Measurements from ENCODE around the gene AQP10.
"Not testable (repeated sequence)": the region's sequence is repeated elsewhere in the genome, so short reads cannot be mapped to it uniquely, and the experiment has no call there.

Gene AQP10

DNA sequence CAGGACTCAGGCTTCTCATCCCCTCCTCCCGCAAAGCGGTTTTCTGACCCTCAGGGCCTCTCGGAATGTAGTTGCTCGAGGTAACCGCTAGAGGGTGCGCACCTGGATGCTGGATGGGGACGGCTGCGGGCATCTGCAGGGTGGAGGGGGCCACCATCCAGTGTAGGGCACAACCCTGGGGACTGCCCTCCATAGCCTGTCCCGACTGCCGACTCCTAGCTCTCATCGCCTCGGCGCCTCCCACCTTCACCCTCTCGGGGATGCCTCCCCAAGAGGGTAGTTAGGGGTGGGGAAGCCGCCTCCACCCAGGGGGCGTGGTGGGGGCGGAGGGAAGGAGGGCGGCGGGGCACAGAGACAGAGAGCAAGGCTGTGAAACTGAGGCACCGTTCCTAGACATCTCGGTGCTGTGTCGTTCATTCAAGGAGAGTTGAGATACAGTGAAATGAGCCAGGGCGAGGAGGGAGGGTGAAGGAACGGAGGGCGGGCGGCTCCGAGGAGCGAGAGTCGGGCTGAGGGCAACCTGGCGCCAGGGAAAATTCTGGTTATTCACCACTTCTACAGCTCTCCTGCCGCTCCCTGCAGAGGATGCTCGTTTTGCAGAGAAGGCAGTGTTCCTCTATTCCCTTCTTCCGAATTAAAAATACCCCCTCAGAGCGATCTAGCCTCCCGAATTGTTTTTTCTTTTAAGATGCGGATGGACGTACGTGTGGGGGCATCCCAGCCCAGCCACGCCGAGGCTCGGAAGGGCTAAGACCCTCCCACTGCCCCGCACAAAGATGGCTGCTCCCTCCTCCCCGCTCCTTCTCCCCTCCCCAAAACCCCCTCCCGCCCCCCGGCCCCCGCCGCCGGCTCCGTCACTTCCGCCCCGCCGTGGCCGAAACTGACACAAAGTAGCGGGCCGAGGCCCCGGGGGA, 4.0 kb downstream of the AQP10 start, which contains the start of gene ATP8B2:
Gene ATP8B2 (plus strand): TSS at position 857 of the 914 bp plus-strand sequence. CDS start 2,617 bp downstream, outside the sequence.
- DNase-seq, result peak; percentile 80

DNA sequence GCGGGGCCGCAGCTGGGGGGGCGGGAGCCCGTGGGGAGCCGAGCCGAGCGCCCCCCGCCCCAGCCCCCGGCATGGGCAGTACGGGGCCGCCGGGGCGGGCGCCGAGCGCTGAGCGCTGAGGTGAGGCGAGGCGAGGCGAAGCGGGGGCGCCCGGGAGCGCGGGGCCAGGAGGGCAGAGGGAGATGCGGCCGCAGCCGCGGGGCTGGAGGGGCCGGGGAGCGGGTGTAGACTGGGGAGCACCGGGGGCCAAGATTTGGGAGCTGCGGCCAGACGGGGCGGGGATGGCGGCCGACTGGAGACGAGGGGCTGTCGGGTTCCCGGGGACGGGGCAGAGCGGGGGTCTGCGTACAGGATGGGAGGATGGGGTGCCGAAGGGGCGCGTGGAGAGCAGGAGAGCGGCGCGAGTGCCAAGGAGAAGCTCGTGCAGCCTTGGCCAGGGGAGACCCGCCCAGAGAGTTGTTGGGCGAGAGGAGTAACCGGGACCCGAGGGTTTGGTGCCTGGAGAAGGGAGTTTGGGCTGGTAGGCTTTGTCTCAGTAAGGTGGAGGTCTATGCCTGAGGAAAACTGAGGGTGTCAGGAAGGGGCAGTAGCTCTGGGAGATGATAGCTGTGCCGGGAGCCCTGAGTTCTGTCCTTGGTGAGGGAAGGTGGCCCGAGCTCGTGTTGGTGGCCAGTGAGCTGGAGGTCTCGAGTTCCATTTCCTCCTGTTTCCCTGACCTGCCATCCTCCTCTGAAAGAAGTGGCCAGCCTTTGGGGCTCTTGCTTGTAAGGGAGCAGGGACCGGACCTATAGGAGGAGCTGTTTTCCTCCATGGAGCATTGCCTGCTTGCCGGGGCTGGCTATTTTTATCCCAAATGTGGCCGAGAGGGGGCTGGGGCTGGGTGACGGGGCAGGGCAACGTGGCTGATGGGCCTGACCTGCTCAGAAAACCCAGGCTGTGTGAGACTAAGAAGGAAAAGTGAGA, 5.0 kb downstream of the AQP10 start:
- DNase-seq, result peak; percentile 36

DNA sequence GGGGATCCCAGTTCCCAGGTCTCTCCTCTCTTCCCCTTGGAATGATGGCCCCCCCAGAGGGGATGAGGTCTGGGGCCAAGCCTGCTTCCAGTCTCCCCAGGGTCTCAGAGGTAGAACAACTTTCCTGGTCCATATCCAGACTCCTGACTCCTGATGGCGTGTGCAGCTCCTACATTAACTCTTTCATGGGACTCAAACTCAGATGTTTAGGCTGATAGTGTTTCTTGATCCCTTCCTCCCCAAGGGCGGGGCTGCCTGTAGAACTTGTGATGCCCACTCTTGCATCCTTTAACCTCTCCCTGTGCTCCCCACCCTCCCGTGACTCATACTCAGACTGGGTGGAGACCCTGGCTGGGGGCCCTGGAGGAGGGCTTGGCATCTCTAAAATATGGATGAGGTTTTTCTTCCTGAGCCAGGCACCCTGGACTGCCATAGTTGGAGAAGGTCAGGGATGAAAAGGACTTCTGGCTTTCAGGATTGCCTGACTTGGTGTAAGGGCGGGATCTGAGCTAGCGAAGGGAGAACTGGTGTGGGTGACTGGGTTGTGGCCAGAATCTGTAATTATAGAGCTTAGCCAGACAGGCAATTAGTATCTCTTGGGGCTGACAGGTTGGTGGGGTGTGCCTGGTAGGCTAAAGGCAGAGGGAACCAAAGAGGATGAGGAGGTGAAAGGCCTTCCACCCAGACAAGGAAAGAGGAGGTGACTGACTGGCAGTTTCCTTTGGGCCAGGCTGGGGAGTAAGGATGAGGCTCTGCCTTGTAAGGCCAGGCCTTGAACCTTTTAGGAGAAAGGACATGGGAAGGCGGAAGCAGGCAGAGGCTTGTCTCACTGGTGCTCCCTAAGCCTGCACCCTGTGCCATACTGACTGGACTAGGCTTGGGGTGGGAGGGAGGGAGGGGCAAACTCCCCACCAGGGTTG, 5.9 kb downstream of the AQP10 start:
- no peak for DNase-seq

DNA sequence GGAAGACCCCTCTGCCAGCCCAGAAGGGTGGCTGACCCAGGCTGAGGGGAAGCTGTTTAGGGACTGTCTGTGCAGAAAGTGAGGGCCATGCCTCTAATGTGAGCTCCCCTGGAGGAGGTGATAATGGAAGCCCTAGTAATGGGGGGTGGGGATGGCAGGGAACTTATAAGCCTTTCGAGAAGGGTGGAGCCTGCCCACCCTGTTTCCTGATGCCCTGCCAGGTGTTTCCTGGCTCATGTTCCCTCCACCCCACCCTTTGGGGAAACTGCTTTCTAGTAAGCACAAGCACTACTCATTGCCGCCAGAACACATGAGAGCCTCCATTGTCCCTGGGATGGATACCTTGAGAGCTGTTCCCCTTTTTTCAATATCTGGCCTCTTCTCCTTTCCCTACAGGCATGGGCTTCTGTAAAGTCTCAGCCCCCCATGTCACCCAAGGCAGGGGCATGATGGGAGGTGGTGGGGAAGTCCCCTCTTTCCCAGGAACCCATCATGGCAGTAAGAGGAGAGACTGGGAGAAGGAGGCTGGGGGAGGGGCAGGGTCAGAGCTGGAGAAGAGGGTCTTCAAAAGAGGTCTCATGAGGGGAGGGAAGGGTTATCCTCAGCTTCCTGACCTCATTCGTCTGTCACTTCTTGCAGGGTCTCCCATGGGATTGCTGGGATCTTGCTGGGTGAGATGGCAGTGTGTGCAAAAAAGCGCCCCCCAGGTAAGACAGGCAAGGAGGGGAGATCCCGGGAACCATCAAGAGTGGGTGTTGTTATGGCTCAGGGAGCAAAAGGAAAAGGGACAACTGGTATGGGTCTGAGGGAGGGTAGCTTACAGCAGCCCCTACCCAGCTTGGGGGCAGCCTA, 6.8 kb downstream of the AQP10 start:
- DNase-seq, result peak; percentile 57

DNA sequence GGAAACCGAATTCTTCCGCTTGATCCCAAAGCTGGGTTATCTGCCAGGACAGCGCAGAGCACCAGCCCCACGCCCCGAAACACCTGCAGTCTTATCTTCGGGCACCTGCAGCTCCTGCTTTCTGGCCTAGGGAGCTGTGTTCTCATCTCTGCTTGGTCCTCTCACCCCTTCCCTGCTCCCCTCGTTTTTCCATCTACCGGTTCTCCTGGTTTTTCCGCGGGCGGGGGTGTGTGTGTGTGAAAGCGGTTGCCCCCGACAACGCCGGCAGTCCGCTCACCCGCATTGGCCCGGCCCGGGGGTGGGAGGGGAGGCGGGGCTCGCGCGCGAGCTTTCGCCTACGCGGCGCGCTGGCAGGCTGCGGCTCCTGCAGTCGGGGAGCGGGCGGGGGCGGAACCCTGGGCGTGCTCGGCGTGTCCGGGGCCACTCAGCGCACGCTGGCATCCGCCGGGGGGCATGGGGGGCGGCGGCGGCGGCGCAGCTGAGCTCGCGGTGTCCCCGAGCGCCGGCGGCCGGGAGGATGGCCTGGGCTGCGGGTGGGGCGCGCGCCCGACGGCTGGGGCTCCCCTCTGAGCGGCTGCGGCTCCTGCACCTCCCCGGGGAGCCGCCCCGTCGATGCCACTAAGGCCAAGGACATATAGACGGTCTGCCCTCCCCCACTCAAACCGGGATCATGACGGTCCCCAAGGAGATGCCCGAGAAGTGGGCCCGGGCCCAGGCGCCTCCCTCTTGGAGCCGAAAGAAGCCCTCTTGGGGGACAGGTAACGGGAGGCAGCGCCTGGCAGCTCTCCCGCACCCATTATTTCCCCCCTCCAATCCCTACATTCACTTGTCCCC, 7.6 kb downstream of the AQP10 start:
- DNase-seq, result peak; percentile 85

DNA sequence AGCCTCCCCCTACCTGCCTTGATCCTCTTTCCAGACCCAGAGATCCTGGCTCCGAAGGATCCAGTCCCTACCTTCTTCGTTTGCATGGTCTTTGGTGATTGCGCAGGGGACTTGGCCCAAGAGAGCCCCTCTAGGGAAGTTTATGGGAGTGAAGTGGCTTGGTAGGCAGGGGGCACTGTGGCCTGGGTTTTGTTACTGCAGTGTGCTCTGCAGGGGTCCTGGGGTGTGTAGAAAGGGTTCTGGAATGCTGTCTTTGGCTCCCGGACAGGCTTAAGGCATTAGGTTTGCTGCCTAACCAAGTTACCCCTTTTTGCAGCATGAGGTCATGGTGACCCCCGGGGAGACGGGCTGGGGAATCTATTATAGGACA, 8.2 kb downstream of the AQP10 start:
- DNase-seq, result no peak

DNA sequence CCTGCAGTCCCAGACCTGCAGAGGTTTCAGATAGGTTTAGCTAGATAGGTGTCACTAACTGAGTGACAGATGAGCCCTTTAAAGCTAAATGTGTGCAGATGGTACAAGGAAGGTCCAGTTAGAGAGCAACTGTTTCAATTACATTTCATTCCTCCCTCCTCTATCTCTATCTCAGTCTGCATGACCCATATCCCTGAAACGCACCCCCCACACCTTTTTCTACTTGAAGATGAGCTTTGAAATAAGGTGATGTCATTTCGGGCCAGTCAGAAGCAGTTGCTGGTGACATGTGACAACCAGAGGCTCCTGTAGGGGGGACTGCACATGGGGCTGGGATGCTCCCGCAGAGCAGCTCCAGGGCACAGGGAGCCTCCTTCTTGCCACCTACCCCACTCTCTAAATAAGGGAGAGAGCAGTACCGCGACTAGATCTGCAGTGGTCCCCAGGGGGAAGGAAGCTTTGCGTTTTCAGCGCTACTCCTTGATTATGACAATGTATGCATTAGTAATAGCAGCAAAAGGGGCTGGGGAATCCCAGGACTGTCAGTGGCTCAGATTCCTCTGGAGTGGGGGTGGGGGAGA, 8.7 kb downstream of the AQP10 start:
- no peak for DNase-seq

DNA sequence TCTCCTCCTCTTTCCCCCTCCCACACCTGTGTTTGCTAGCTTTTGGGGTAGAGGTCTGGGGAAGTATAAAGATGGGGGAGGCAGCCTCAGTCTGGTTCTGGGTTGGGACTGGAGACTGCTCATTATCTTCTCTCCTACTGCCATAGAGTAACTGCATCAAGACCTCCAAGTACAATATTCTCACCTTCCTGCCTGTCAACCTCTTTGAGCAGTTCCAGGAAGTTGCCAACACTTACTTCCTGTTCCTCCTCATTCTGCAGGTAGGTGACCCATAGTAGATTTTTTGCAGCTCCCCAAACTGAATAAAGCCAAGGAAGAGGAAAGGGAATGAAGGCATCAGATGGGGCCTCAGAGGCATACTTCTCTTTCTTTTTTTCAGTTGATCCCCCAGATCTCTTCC, 9.8 kb downstream of the AQP10 start:
- no peak for DNase-seq

DNA sequence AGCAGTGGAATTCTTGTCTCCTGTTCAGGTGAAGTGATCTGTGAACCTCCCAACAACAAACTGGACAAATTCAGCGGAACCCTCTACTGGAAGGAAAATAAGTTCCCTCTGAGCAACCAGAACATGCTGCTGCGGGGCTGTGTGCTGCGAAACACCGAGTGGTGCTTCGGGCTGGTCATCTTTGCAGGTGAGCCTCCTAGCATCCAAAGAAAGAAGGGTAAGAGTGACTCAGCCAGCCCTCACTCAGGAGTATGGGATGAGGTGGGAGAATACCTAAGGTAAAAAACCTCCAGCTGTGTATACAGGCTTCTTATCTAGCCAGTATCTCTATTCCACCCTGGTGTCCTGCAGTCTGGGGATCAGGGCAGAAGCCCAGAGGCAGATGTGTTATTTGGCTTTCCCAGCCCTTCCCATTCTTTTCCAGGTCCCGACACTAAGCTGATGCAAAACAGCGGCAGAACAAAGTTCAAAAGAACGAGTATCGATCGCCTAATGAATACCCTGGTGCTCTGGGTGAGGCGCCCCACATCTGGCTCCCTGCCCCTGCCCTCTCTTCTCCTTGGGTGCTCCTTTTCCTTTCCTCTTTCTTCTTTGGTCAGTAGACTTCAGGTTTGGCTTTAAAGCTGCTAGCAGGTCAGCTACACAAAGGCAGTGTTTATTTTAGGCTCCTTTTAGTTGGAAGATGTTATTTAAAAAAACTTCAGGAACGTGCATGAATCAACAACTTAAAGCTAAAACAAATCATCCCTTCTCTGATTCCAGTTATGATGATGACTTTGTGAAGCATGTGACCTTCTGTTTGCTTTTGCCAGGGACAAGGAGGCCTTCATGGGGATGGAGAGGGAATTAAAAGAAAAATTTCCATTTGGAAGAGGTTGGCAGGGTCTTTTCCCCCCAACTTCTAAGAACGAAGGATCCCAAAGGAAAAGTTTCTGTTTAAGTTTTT, 13.5 kb downstream of the AQP10 start:
- DNase-seq, result no peak

DNA sequence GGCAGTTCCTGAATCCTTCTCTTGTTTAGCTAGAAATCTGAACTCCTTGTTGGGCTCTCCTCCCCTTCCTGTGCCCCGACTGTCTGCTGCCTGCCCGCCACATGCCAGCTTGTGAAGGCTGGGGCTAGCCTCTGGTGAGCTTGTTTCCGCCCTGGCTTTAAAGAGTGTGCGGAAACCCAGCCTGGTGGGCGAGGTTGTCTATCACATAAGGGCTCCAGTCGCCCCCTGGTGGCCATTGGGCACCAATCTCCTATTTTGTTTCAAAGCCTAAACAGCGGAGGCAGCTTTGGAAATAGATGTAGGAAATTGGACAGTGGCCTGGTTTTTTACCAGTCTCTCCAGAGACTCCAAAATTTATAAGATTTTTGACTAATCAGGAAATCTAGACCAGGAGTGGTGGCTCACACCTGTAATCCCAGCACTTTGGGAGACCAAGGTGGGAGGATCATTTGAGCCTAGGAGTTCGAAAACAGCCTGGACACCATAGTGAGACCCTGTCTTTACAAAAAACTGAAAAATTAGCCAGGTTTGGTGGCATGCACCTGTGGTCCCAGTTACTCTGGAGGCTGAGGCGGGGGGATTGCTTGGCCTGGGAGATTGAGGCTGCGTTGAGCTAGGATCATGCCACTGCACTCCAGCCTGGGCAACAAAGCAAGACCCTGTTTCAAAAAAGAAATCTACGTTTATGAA, 14.3 kb downstream of the AQP10 start:
- peak; percentile 88 for DNase-seq

DNA sequence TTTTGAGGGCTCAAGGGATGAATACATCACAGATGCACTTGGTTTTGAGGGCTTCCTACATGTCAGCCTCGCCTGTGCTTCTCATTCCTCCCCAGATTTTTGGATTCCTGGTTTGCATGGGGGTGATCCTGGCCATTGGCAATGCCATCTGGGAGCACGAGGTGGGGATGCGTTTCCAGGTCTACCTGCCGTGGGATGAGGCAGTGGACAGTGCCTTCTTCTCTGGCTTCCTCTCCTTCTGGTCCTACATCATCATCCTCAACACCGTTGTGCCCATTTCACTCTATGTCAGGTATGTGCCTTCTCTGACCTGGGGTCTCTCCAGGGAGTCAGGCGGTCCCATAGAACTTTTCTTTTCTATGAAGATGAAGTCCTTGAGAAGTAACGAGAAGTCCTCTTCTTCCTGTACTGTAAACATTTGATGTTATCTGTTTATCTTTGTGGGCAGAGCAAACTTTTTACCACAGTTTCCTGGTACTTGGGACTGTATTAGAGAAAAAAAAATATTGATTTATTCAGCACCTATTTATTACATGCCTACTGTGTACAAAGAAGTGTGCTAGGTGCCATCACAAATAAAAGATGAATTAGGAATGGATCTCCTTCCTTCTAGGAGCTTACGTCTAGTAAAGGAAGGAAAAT, 16.5 kb downstream of the AQP10 start:
- DNase-seq, result no peak

DNA sequence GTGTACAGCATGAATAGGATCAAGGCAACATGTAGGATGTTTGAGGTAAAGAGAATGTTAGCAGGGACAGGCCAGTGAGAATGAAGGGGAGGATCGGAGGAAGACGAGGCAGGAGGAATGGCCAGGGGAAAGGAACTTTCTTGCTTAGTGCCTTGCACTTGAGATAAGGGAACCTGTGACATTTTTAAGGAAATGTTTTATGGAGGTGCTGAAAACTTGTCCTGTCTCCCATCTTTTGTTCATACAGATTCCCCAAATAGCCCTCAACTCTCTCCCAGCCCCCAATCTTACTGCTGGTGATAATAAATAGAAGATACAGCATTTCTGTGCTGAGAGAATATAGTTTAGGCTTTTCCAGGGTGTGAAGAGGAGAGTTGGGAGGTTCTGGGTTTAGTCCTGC, 18.0 kb downstream of the AQP10 start:
- DNase-seq, result no peak

DNA sequence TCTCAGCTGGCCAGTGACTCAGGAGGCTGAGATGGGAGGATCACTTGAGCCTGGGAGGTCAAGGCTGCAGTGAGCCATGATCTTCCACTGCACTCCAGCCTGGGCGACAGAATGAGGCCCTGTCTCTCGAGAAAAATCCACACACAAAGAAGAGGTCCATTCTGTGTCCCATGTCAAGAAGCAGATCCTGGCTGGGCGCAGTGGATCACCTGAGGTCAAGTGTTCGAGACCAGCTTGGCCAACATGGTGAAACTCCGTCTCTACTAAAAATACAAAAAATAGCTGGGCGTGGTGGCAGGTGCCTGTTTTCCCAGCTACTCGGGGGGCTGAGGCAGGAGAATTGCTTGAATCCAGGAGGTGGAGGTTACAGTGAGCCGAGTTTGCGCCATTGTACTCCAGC, 20.5 kb downstream of the AQP10 start:
- DNase-seq, result not testable (repeated sequence)

DNA sequence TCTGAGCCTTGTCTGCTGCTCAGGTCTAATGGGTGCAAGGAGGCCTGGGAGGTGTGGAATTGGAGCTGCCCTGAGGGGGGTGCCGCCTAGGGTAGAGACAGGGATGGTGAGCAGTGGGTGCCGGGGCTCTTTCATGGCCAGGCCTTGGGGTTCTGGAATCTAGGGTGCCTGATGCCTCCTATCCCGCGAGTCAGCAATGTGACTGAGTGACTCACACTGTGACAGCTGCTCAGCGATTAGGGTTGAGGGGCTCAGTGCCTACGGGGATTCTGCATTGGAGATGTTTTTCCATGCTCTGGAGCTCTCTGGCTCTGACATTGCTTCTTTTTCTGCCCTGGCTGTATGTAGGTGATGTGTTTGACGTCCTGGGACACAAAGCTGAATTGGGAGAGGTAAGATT, 21.2 kb downstream of the AQP10 start:
- DNase-seq, result no peak

DNA sequence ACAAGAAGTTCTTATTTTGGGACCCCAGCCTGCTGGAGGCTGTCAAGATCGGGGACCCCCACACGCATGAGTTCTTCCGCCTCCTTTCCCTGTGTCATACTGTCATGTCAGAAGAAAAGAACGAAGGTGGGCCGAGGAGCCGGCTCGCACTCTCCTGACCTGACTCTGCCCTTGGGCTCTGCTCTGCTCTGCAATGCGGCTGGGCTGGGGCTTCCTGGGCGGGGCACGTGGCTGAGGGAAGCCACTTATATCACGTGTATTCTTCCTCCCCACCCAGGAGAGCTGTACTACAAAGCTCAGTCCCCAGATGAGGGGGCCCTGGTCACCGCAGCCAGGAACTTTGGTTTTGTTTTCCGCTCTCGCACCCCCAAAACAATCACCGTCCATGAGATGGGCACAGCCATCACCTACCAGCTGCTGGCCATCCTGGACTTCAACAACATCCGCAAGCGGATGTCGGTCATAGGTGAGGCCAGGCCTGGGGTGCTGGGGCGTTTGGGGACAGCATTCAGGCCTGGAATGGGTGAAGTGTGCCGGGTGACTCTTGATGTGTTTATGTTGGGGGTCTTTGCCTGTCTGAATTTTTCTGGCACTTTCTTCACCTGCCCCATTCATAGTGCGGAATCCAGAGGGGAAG, 22.1 kb downstream of the AQP10 start:
- peak; percentile 64 for DNase-seq

DNA sequence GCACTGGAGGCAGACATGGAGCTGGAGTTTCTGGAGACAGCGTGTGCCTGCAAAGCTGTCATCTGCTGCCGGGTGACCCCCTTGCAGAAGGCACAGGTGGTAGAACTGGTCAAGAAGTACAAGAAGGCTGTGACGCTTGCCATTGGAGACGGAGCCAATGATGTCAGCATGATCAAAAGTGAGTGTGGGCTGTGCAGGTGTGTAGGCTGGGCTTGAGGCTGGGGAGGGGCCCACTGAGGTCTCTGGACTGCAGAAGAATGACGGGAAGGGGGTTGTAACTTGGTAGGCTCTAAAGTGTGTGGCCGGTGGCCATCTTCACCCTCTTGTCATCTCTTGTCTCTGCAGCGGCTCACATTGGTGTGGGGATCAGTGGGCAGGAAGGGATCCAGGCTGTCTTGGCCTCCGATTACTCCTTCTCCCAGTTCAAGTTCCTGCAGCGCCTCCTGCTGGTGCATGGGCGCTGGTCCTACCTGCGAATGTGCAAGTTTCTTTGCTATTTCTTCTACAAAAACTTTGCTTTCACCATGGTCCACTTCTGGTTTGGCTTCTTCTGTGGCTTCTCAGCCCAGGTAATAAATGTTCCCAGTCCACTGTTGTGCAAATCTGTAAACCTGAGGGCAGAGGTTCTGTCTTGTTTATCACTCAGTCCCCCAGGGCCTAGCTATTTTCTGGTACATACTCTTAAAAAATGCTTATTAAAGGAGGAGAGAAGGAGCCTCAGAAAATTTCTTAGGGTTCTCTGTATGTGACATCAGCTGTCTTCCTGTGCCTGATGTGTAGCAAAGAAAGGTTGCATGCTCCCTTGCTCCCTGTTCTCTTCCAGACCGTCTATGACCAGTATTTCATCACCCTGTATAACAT, 24.3 kb downstream of the AQP10 start:
- peak; percentile 62 for DNase-seq

Measured in CD4-positive, alpha-beta T cell treated with Interferon gamma for 1 hour (primary cell).